SK-N-SH (cell line): ENCODE results near the gene SRA1. TPM values are rescaled to one million over a fixed set of nuclear protein-coding genes. Genes with fewer than 3 reads are reported as not detected.

Experiments used
- CTCF ChIA-PET: fragments of 300-600, 350-600 bp; formaldehyde crosslinking; extraction: SDS; loops from one replicate; lab custom pipeline; 2021; lab: Yijun Ruan, JAX
- POLR2A ChIA-PET: fragments of 350-600 bp; sonication (Branson Sonifier 250); formaldehyde crosslinking; extraction: SDS; loops from one replicate; lab custom pipeline; 2020; ENCODE audit warnings: antibody characterized with exemption, inconsistent platforms; lab: Yijun Ruan, JAX
- DNase-seq: peaks from one replicate; pipeline ENCODE4 v3.0.0; 2012
- H2AFZ ChIP-seq: fragments of 200-600 bp; sonication (generic); 2 replicates; pipeline ENCODE4 v1.8.1; 2016; ENCODE audit warnings: antibody characterized with exemption, mild to moderate bottlenecking, low read depth
- H3F3A ChIP-seq: fragments of 200-600 bp; sonication (generic); replicated peaks from 2 replicates; pipeline ENCODE3; 2016; ENCODE audit warnings: antibody characterized with exemption, mild to moderate bottlenecking; ENCODE audit not compliant: insufficient read depth
- H3K27ac ChIP-seq, 2 experiments: fragments of 200-500 bp in 1 of 2; fragments of 200-600 bp in 1 of 2; sonication (Bioruptor generic) in 1 of 2; sonication (generic), shearing (Covaris generic) in 1 of 2; 2 replicates each; pipeline versions ENCODE4 v1.5.1 to v1.6.1; 2014 to 2016; ENCODE audit warnings: low read depth in 2 of 2, inconsistent platforms in 1 of 2, low read length in 1 of 2, mild to moderate bottlenecking in 1 of 2, mixed read lengths in 1 of 2
- H3K27me3 ChIP-seq: fragments of 200-600 bp; sonication (generic), shearing (Covaris generic); 2 replicates; pipeline ENCODE4 v1.6.1; 2016; ENCODE audit warnings: mixed run types; ENCODE audit not compliant: insufficient read depth
- H3K36me3 ChIP-seq, 2 experiments: fragments of 200-500 bp in 1 of 2; fragments of 200-600 bp in 1 of 2; sonication (Bioruptor generic) in 1 of 2; sonication (generic) in 1 of 2; replicated peaks in 1 of 2; 2 replicates each; pipeline versions ENCODE3 to v1.5.1; 2014 to 2016; ENCODE audit warnings: low read length in 1 of 2, mild to moderate bottlenecking in 1 of 2; ENCODE audit not compliant: insufficient read depth in 2 of 2, control insufficient read depth in 1 of 2
- H3K4me1 ChIP-seq, 2 experiments: fragments of 200-500 bp in 1 of 2; fragments of 200-600 bp in 1 of 2; sonication (Bioruptor generic) in 1 of 2; sonication (generic), shearing (Covaris generic) in 1 of 2; 2 replicates each; pipeline versions ENCODE4 v1.5.1 to v1.6.1; 2014 to 2016; ENCODE audit warnings: low read depth in 1 of 2, low read length in 1 of 2, mixed run types in 1 of 2; ENCODE audit not compliant: insufficient read depth in 2 of 2, control insufficient read depth in 1 of 2
- H3K4me2 ChIP-seq: fragments of 200-600 bp; sonication (generic), shearing (Covaris generic); 2 replicates; pipeline ENCODE4 v1.6.1; 2017; ENCODE audit warnings: mixed run types
- H3K4me3 ChIP-seq, 2 experiments: fragments of 200-500 bp in 1 of 2; fragments of 200-600 bp in 1 of 2; sonication (Bioruptor generic) in 1 of 2; sonication (generic), shearing (Covaris generic) in 1 of 2; 2 replicates each; pipeline versions ENCODE4 v1.5.1 to v1.8.1; 2014 to 2016; ENCODE audit warnings: low read depth in 2 of 2, inconsistent platforms in 1 of 2, low read length in 1 of 2, mild to moderate bottlenecking in 1 of 2, mixed read lengths in 1 of 2, moderate library complexity in 1 of 2
- H3K79me2 ChIP-seq: fragments of 200-600 bp; sonication (generic); 2 replicates; pipeline ENCODE4 v1.8.1; 2017; ENCODE audit warnings: mild to moderate bottlenecking; ENCODE audit not compliant: insufficient read depth
- H3K9ac ChIP-seq: fragments of 200-600 bp; sonication (generic); 2 replicates; pipeline ENCODE4 v1.6.1; 2017; ENCODE audit warnings: mixed run types
- H3K9me2 ChIP-seq: fragments of 200-600 bp; sonication (generic); 2 replicates; pipeline ENCODE4 v1.6.1; 2017; ENCODE audit warnings: mixed run types
- H3K9me3 ChIP-seq: fragments of 200-600 bp; sonication (generic); 2 replicates; pipeline ENCODE4 v1.6.1; 2017; ENCODE audit warnings: mixed run types, mild to moderate bottlenecking, moderate library complexity
- H4K20me1 ChIP-seq: fragments of 200-600 bp; sonication (generic); 2 replicates; pipeline ENCODE4 v1.6.1; 2017; ENCODE audit warnings: mild to moderate bottlenecking, mixed run types; ENCODE audit not compliant: insufficient read depth
- FOSL2 ChIP-seq: IDR thresholded peaks from 2 replicates; pipeline ENCODE4 v1.4.0; 2012; ENCODE audit warnings: low read depth, mild to moderate bottlenecking, moderate library complexity, borderline replicate concordance
- FOXM1 ChIP-seq: IDR thresholded peaks from 2 replicates; pipeline ENCODE4 v1.4.0; 2012; ENCODE audit warnings: low read depth, mild to moderate bottlenecking
- GABPA ChIP-seq: IDR thresholded peaks from 2 replicates; pipeline ENCODE4 v1.4.0; 2012; ENCODE audit warnings: low read depth, mild to moderate bottlenecking
- JUND ChIP-seq: IDR thresholded peaks from 2 replicates; pipeline ENCODE4 v1.4.0; 2012
- MEF2A ChIP-seq: IDR thresholded peaks from 2 replicates; pipeline ENCODE4 v1.4.0; 2012; ENCODE audit warnings: low read depth, borderline replicate concordance
- PBX3 ChIP-seq: IDR thresholded peaks from 2 replicates; pipeline ENCODE4; 2012
- SIN3A ChIP-seq: IDR thresholded peaks from 2 replicates; pipeline ENCODE4 v1.6.1; 2012; ENCODE audit warnings: low read depth, mild to moderate bottlenecking, low read length, moderate library complexity, borderline replicate concordance
- TAF1 ChIP-seq: IDR thresholded peaks from 2 replicates; pipeline ENCODE4 v1.6.1; 2012; ENCODE audit warnings: low read depth, mild to moderate bottlenecking, low read length, moderate library complexity, borderline replicate concordance
- USF2 ChIP-seq: fragments of 150-350 bp; IDR thresholded peaks from 2 replicates; pipeline ENCODE4 v1.6.1; 2017; ENCODE audit warnings: antibody characterized with exemption, low read length, low read depth, borderline replicate concordance
- YY1 ChIP-seq: IDR thresholded peaks from 2 replicates; pipeline ENCODE4 v1.4.0; 2012; ENCODE audit warnings: low read depth, mild to moderate bottlenecking
- WGBS: methylation state at CpG from one replicate; pipeline ENCODE4 v1.1.6; 2017; ENCODE audit warnings: low lambda C conversion rate; 5-methylcytosine and 5-hydroxymethylcytosine counted together
- polyA plus RNA-seq, 3 experiments: library from polyadenylated mRNA; depleted of rRNA; stranded (reverse); fragments of >200 nt; gene quantifications; 2 replicates each; pipeline ENCODE4 v1.2.3, GENCODE V29; 2012

SRA1 gene
- polyA plus RNA-seq, 1 of the 3 experiments (the other 2 are of a cell fraction), result 35.9 TPM

- no peak overlapping the region for H3K4me3 ChIP-seq
- no peak overlapping the region for H2AFZ ChIP-seq
- no peaks in the 10 kb centered on the region for H3F3A ChIP-seq
- TF ChIP-seq FOXM1 (no peak), FOSL2 (no peak), MEF2A (no peak), SIN3A (no peak), PBX3 (no peak), TAF1 (no peak), JUND (no peak), USF2 (no peak), YY1 (no peak)
- H3K4me2 ChIP-seq, result no peak overlapping the region
- no peaks in the 10 kb centered on the region for H3K36me3 ChIP-seq
- no peak overlapping the region for H3K9ac ChIP-seq
- no peaks in the 10 kb centered on the region for H3K9me2 ChIP-seq
- DNase-seq, result no peak
- H3K9me3 ChIP-seq, result no peaks in the 10 kb centered on the region
- no peaks in the 10 kb centered on the region for H4K20me1 ChIP-seq
- WGBS, result 71% methylated on average over 2 of the region's 2 CpGs
- H3K4me1 ChIP-seq, result peaks cover 0 to 3% of the 10 kb centered on the region in 2 experiments; a peak in 1 of 4 replicates
- ChIA-PET POLR2A (no interaction called here), CTCF (interaction anchor here (0.7 kb wide), 1 partner anchor 44 kb away, joined by 3 read pairs; no protein-coding TSS in a partner anchor)
- H3K79me2 ChIP-seq, result no peaks in the 10 kb centered on the region
- no peak overlapping the region for H3K27ac ChIP-seq
- no peaks in the 10 kb centered on the region for H3K27me3 ChIP-seq
These were observed 41.6 kb upstream of the SRA1 start for GRCh38 chr5:140598836-140599235.

GRCh38 chr5:140596321-140596741, 39.1 kb upstream of the SRA1 start:
- TF ChIP-seq GABPA, result no peak
- no peak overlapping the region for H3K9ac ChIP-seq
- ChIA-PET POLR2A (interaction anchor here (1.1 kb wide), 1 partner anchor 26 kb away, joined by 3 read pairs; no protein-coding TSS in a partner anchor), CTCF (interaction anchor here (1.7 kb wide), 1 partner anchor 50 kb away, joined by 4 read pairs; no protein-coding TSS in a partner anchor)
- H4K20me1 ChIP-seq, result no peaks in the 10 kb centered on the region
- H3K4me1 ChIP-seq, result peaks cover 0 to 3% of the 10 kb centered on the region in 2 experiments; a peak in 1 of 4 replicates
- no peaks in the 10 kb centered on the region for H3K79me2 ChIP-seq
- no peak overlapping the region for H2AFZ ChIP-seq
- no peak overlapping the region for H3K27ac ChIP-seq
- no peaks in the 10 kb centered on the region for H3K27me3 ChIP-seq
- no peak overlapping the region for H3K4me3 ChIP-seq
- no peaks in the 10 kb centered on the region for H3F3A ChIP-seq
- WGBS, result 69% methylated on average over 1 of the region's 1 CpG
- no peaks in the 10 kb centered on the region for H3K36me3 ChIP-seq
- H3K4me2 ChIP-seq, result no peak overlapping the region
- no peaks in the 10 kb centered on the region for H3K9me3 ChIP-seq
- no peak for DNase-seq
- no peaks in the 10 kb centered on the region for H3K9me2 ChIP-seq
